H1 (cell line): ENCODE measurements around the gene CPLANE1. TPM values are rescaled to one million over a fixed set of nuclear protein-coding genes. Genes with fewer than 3 reads are reported as not detected.

ENCODE experiments used
- ASH2L ChIP-seq: fragments of 200-600, 300-600 bp; sonication (generic); IDR thresholded peaks from one replicate; pipeline ENCODE4 v1.7.1; 2017; ENCODE audit warnings: low read length
- BRCA1 ChIP-seq: IDR thresholded peaks from 2 replicates; pipeline ENCODE4 v1.6.1; 2012; ENCODE audit warnings: low read depth, low read length, improper control_type of control experiment
- CHD7 ChIP-seq: fragments of 300-600 bp; sonication (generic); IDR thresholded peaks from 2 replicates; pipeline ENCODE4 v1.7.1; 2012; ENCODE audit warnings: low read length, moderate library complexity, mild to moderate bottlenecking, inconsistent platforms; ENCODE audit not compliant: insufficient replicate concordance
- EP300 ChIP-seq, 2 experiments: IDR thresholded peaks; 1 replicate in 1 of 2; 2 replicates in 1 of 2; pipeline ENCODE4 v1.6.1; 2011 to 2012; ENCODE audit warnings: low read depth in 2 of 2, low read length in 2 of 2, mild to moderate bottlenecking in 2 of 2, borderline replicate concordance in 1 of 2, inconsistent platforms in 1 of 2, moderate library complexity in 1 of 2
- FOSL1 ChIP-seq: IDR thresholded peaks from 2 replicates; pipeline ENCODE4 v1.6.1; 2011; ENCODE audit warnings: mild to moderate bottlenecking, low read depth, low read length, moderate library complexity; ENCODE audit not compliant: insufficient read depth
- GTF2F1 ChIP-seq: IDR thresholded peaks from 2 replicates; pipeline ENCODE4 v1.6.1; 2012; ENCODE audit warnings: low read depth, low read length, improper control_type of control experiment, borderline replicate concordance
- KDM1A ChIP-seq: fragments of 200-600, 300-600 bp; sonication (generic); IDR thresholded peaks from 2 replicates; pipeline ENCODE4 v1.7.1; 2016; ENCODE audit warnings: mild to moderate bottlenecking, low read length, borderline replicate concordance
- KDM4A ChIP-seq: IDR thresholded peaks from one replicate; pipeline ENCODE4 v1.7.1; 2012; ENCODE audit warnings: low read depth, mild to moderate bottlenecking, moderate library complexity, low read length, inconsistent platforms; ENCODE audit not compliant: severe bottlenecking
- MAX ChIP-seq: IDR thresholded peaks from 2 replicates; pipeline ENCODE4 v1.6.1; 2012; ENCODE audit warnings: inconsistent platforms
- SIN3A ChIP-seq, 2 experiments: IDR thresholded peaks in 1 of 2; conservative IDR thresholded peaks in 1 of 2; 2 replicates each; pipeline ENCODE4 v1.6.1; 2011 to 2012; ENCODE audit warnings: low read length in 2 of 2, improper control_type of control experiment in 1 of 2, low read depth in 1 of 2, mild to moderate bottlenecking in 1 of 2
- SRF ChIP-seq: IDR thresholded peaks from 2 replicates; pipeline ENCODE4 v1.6.1; 2011; ENCODE audit warnings: mild to moderate bottlenecking, low read depth, low read length, moderate library complexity
- TBP ChIP-seq: IDR thresholded peaks from 2 replicates; pipeline ENCODE4 v1.6.1; 2011; ENCODE audit warnings: low read depth, low read length, improper control_type of control experiment
- polyA plus RNA-seq, 7 experiments: library from polyadenylated mRNA; depleted of rRNA in 3 of 7; stranded (reverse) in 5 of 7; unstranded in 2 of 7; fragments of >200 nt in 5 of 7; fragments of 200-250 nt in 2 of 7; gene quantifications; 1 replicate in 5 of 7; 2 replicates in 1 of 7; 4 replicates in 1 of 7; pipeline versions ENCODE4 v1.2.1 to v1.2.3, GENCODE V29; 2011 to 2013; ENCODE audit warnings: missing spikeins in 2 of 7, mixed read lengths in 2 of 7
- total RNA-seq: library from RNA; stranded (reverse); fragmentation: NEBNext Ultra II Directional; extraction: Animal tissue kit (Norgen Biotek cat#: 25700); gene quantifications from 2 replicates; pipeline ENCODE4 v1.2.1, GENCODE V29; 2021

Gene CPLANE1
- total and polyA plus RNA-seq, 2 of the 8 experiments (the other 6 are each of a cell fraction or from before 2014, with no cell fraction given): 2.2 to 8.8 TPM

- no peak for TF ChIP-seq CHD7
- TF ChIP-seq FOSL1: no peak
- TF ChIP-seq KDM4A: no peak
- no peak for TF ChIP-seq SRF
- TF ChIP-seq SIN3A (conservative IDR thresholded peaks at IDR 0.05 in 1 of 2, IDR thresholded peaks at IDR 0.05 in 1 of 2; ENCODE audit: low read depth in 1 of 2, low read length in 2 of 2): no peak
- no peak for TF ChIP-seq EP300 (IDR thresholded peaks at IDR 0.05; ENCODE audit: borderline replicate concordance in 1 of 2, low read depth in 2 of 2, low read length in 2 of 2)
- no peak for TF ChIP-seq GTF2F1
- TF ChIP-seq MAX: no peak
- no peak for TF ChIP-seq TBP
- TF ChIP-seq BRCA1: no peak
- TF ChIP-seq KDM1A: no peak
- TF ChIP-seq ASH2L: no peak
Observed at GRCh38 chr5:37190592-37190991, 58.6 kb downstream of the CPLANE1 start (continued).
